Measurements from ENCODE around the gene NPL.

DNA sequence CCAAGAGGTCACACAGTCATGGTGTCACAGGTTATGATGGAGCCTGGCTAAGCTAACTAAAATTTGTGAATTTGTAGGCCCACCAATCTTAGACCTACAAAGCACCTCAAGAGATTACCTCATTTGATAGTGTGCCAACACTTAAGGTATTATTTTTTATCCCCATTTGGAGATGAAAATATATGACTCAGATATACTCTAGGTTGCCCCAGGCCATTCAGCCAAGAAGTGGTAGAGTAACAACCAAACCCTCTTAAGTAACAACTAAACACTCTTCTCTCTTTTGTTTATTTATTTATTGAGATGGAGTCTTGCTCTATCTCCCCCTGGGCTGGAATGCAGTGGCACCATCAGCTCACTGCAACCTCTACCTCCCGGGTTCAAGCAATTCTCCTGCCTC is 14.3 kb downstream of the NPL start:
- no peak for TF ChIP-seq POLR2A (IDR thresholded peaks at IDR 0.05; ENCODE audit: low read length)
- TF ChIP-seq GATA1 (IDR thresholded peaks at IDR 0.05; ENCODE audit: low read depth, low read length) = no peak

Measured in erythroblast (primary cell).